Mesenchymal stem cell (in vitro differentiated cells and primary cell): ENCODE measurements around the gene IFI27. TPM values are rescaled to one million over a fixed set of nuclear protein-coding genes. Genes with fewer than 3 reads are reported as not detected.
"Not testable (repeated sequence)": the region's sequence is repeated elsewhere in the genome, so short reads cannot be mapped to it uniquely, and the experiment has no call there.

Experiments
- DNase-seq: peaks from one replicate; pipeline ENCODE4 v3.0.0-alpha.2; 2013
- H2AFZ ChIP-seq: one replicate; pipeline ENCODE4 v1.6.1; 2013; ENCODE audit warnings: low read depth, mild to moderate bottlenecking, control low read depth, inconsistent platforms, low read length, moderate library complexity
- H2AK5ac ChIP-seq: 2 replicates; pipeline ENCODE4 v1.6.1; 2013; ENCODE audit warnings: low read length, moderate library complexity, mild to moderate bottlenecking, inconsistent platforms; ENCODE audit not compliant: severe bottlenecking
- H2BK120ac ChIP-seq: one replicate; pipeline ENCODE4 v1.6.1; 2013; ENCODE audit warnings: low read depth, mild to moderate bottlenecking, inconsistent platforms, low read length, moderate library complexity
- H2BK12ac ChIP-seq, 2 experiments: one replicate each; pipeline ENCODE4 v1.6.1; 2013; ENCODE audit warnings: inconsistent platforms in 2 of 2, low read length in 2 of 2, mild to moderate bottlenecking in 2 of 2, moderate library complexity in 2 of 2, control low read depth in 1 of 2
- H2BK15ac ChIP-seq: one replicate; pipeline ENCODE4 v1.6.1; 2013; ENCODE audit warnings: mild to moderate bottlenecking, low read depth, inconsistent platforms; ENCODE audit not compliant: poor library complexity, severe bottlenecking
- H2BK5ac ChIP-seq: 2 replicates; pipeline ENCODE4 v1.6.1; 2013; ENCODE audit warnings: low read depth, mild to moderate bottlenecking, low read length, control low read depth, inconsistent platforms; ENCODE audit not compliant: poor library complexity, severe bottlenecking
- H3K14ac ChIP-seq, 2 experiments: one replicate each; pipeline ENCODE4 v1.6.1; 2013; ENCODE audit warnings: inconsistent platforms in 2 of 2, low read length in 2 of 2, control low read depth in 1 of 2, mild to moderate bottlenecking in 1 of 2, moderate library complexity in 1 of 2
- H3K18ac ChIP-seq, 2 experiments: one replicate each; pipeline ENCODE4 v1.6.1; 2013; ENCODE audit warnings: inconsistent platforms in 2 of 2, low read length in 2 of 2, control low read depth in 1 of 2, low read depth in 1 of 2, mild to moderate bottlenecking in 1 of 2
- H3K23ac ChIP-seq, 2 experiments: one replicate each; pipeline ENCODE4 v1.6.1; 2013; ENCODE audit warnings: inconsistent platforms in 2 of 2, low read length in 2 of 2, mild to moderate bottlenecking in 2 of 2, moderate library complexity in 2 of 2, control low read depth in 1 of 2
- H3K27ac ChIP-seq: 2 replicates; pipeline ENCODE4 v1.5.1; 2013; ENCODE audit warnings: mild to moderate bottlenecking, moderate library complexity, low read length, control low read depth, inconsistent platforms; ENCODE audit not compliant: poor library complexity, severe bottlenecking
- H3K27me3 ChIP-seq, 2 experiments: 2 replicates each; pipeline versions ENCODE4 v1.6.1 to v1.7.0; 2013; ENCODE audit warnings: low read length in 2 of 2, mild to moderate bottlenecking in 2 of 2, moderate library complexity in 2 of 2, control low read depth in 1 of 2, inconsistent platforms in 1 of 2; ENCODE audit not compliant: control insufficient read depth in 1 of 2, insufficient read depth in 1 of 2
- H3K36me3 ChIP-seq, 2 experiments: 2 replicates each; pipeline versions ENCODE4 v1.6.1 to v1.7.0; 2013; ENCODE audit warnings: low read length in 2 of 2, control low read depth in 1 of 2, inconsistent platforms in 1 of 2, low read depth in 1 of 2, mild to moderate bottlenecking in 1 of 2; ENCODE audit not compliant: insufficient read depth in 2 of 2, control insufficient read depth in 1 of 2
- H3K4ac ChIP-seq, 2 experiments: one replicate each; pipeline ENCODE4 v1.6.1; 2013; ENCODE audit warnings: inconsistent platforms in 2 of 2, low read length in 2 of 2, mild to moderate bottlenecking in 2 of 2, moderate library complexity in 2 of 2, control low read depth in 1 of 2, low read depth in 1 of 2
- H3K4me1 ChIP-seq: 2 replicates; pipeline ENCODE4 v1.6.1; 2013; ENCODE audit warnings: low read depth, low read length, control low read depth; ENCODE audit not compliant: control insufficient read depth, insufficient read depth
- H3K4me2 ChIP-seq: 2 replicates; pipeline ENCODE4 v1.6.1; 2013; ENCODE audit warnings: low read length, mild to moderate bottlenecking, inconsistent platforms; ENCODE audit not compliant: poor library complexity, severe bottlenecking
- H3K4me3 ChIP-seq, 2 experiments: 2 replicates each; pipeline versions ENCODE4 v1.5.1 to v1.7.0; 2013; ENCODE audit warnings: low read length in 2 of 2, mild to moderate bottlenecking in 2 of 2, control low read depth in 1 of 2, low read depth in 1 of 2; ENCODE audit not compliant: insufficient read depth in 1 of 2
- H3K79me1 ChIP-seq: replicated peaks from 2 replicates; pipeline ENCODE4 v1.6.1; 2013; ENCODE audit warnings: mild to moderate bottlenecking, control low read depth, low read length, inconsistent platforms; ENCODE audit not compliant: poor library complexity, severe bottlenecking
- H3K9ac ChIP-seq: 2 replicates; pipeline ENCODE4 v1.7.0; 2013; ENCODE audit warnings: mild to moderate bottlenecking, low read length, moderate library complexity
- H3K9me3 ChIP-seq: 2 replicates; pipeline ENCODE4 v1.7.0; 2013; ENCODE audit warnings: mild to moderate bottlenecking, low read length; ENCODE audit not compliant: control insufficient read depth
- H4K8ac ChIP-seq: one replicate; pipeline ENCODE4 v1.6.1; 2013; ENCODE audit warnings: inconsistent platforms, mild to moderate bottlenecking, low read length, moderate library complexity
- H4K91ac ChIP-seq: one replicate; pipeline ENCODE4 v1.6.1; 2013; ENCODE audit warnings: mild to moderate bottlenecking, low read length, inconsistent platforms
- WGBS: methylation state at CpG from one replicate; pipeline ENCODE4 v1.1.7; 2013; ENCODE audit warnings: mixed read lengths; 5-methylcytosine and 5-hydroxymethylcytosine counted together
- polyA plus RNA-seq, 2 experiments: library from polyadenylated mRNA; stranded (reverse); fragments of 200-250 nt; gene quantifications; one replicate each; pipeline ENCODE4 v1.2.3, GENCODE V29; 2013

The IFI27 gene
- polyA plus RNA-seq (2013, experiment 1 of 2) = 1.2 TPM
- 1.3 TPM for polyA plus RNA-seq (2013, experiment 2 of 2)

DNA sequence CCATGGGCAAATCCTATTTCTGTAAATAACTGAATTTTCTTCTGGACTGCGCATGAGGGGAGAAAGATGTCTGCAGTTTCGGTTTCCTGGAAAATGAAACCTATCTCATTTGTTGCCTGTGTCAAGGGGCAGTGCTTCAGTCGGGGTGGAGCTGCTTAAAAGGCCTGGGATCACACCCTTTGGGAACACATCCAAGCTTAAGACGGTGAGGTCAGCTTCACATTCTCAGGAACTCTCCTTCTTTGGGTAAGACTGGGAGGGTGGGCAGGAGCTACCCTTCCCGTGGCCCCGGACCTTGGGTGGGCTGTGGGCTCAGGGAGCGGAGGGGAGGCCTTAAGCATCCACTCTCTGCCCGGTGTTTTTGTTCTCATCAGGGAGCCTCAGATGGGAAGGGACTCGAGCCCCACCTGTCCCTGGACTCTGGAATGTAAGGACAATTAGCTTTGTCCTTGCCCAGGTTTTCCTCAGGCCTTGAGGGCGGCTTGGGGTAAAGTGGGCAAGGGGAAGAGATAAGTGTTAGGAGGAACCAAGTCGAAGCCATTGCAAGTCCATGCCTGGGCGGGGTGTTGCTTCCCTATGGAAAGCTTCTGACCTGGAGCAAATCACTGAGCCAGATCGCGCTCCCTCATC lies at the start of gene IFI27:
IFI27 (plus strand) TSS at position 185 of the 630 bp plus-strand sequence.
- peak within 1 kb of the TSS; percentile 90 for H3K9ac ChIP-seq
- H2BK15ac ChIP-seq = no peak within 1 kb of the TSS
- H2AFZ ChIP-seq = no peak within 1 kb of the TSS
- H3K4me1 ChIP-seq = no peaks in the 10 kb centered on the region
- no peaks in the 10 kb centered on the region for H3K79me1 ChIP-seq
- no peaks in the 10 kb centered on the region for H3K9me3 ChIP-seq
- H3K27me3 ChIP-seq = peaks cover under 1 to 16% of the 10 kb centered on the region in 2 experiments
- WGBS = 90% methylated on average over 14 of the region's 14 CpGs
- H4K8ac ChIP-seq = no peak within 1 kb of the TSS
- H3K18ac ChIP-seq = no peak within 1 kb of the TSS
- peaks cover 0 to 3% of the 10 kb centered on the region in 2 experiments for H3K36me3 ChIP-seq
- no peak within 1 kb of the TSS for H3K4ac ChIP-seq
- H3K27ac ChIP-seq = no peak within 1 kb of the TSS
- H4K91ac ChIP-seq = no peak within 1 kb of the TSS
- H2BK5ac ChIP-seq = no peak within 1 kb of the TSS
- H3K23ac ChIP-seq = no peak within 1 kb of the TSS
- no peak within 1 kb of the TSS for H2AK5ac ChIP-seq
- no peak within 1 kb of the TSS for H2BK12ac ChIP-seq
- DNase-seq = no peak
- no peak within 1 kb of the TSS for H3K14ac ChIP-seq
- H3K4me3 ChIP-seq = peak within 1 kb of the TSS in 1 of 2 experiments; percentile 78
- H2BK120ac ChIP-seq = no peak within 1 kb of the TSS
- no peak within 1 kb of the TSS for H3K4me2 ChIP-seq

DNA sequence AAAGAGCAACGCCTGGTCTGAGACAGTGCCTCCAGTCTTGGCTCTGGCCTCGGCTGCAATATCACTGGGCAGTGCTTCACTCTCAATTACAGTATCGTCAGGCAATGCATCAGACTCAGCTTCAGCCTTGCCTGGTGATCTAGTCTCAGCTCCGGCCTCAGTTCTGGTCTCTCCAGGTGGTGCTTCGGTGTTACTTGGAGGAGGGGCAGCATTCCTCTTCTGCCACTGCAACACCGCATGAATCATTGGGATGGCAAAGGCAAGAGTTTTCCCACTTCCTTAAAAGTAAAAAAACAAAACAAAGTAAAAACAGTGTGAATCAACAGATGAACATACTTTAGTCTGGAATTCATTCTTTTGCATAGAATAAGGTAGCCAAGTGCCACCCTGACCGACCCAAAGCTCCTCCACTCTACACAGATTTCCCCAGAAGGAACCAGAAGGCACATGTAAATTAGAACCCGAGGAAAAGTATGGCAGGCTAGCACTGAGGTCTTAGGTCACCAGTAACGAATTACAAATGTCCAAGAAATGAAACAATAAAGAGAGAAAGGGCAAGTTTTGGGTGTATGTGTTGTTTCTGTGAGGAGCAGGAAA lies 48.1 kb upstream of the IFI27 start:
- Histone ChIP-seq H3K23ac (no peak overlapping the region), H3K4me1 (peaks cover 18% of the 10 kb centered on the region), H3K36me3 (peaks cover 18 to 60% of the 10 kb centered on the region in 2 experiments), H4K8ac (no peak overlapping the region), H3K79me1 (peaks cover 29% of the 10 kb centered on the region), H3K27ac (peak overlapping the region; percentile 77), H2BK5ac (no peak overlapping the region), H2BK15ac (no peak overlapping the region), H3K9ac (no peak overlapping the region), H2AK5ac (no peak overlapping the region), H2BK12ac (no peak overlapping the region), H3K4ac (no peak overlapping the region), H4K91ac (no peak overlapping the region), H3K18ac (no peak overlapping the region), H3K9me3 (no peaks in the 10 kb centered on the region), H3K4me2 (no peak overlapping the region), H3K14ac (no peak overlapping the region), H2AFZ (no peak overlapping the region), H2BK120ac (no peak overlapping the region), H3K27me3 (no peaks in the 10 kb centered on the region), H3K4me3 (no peak overlapping the region)
- WGBS = 66% methylated on average over 6 of the region's 9 CpGs
- no peak for DNase-seq

DNA sequence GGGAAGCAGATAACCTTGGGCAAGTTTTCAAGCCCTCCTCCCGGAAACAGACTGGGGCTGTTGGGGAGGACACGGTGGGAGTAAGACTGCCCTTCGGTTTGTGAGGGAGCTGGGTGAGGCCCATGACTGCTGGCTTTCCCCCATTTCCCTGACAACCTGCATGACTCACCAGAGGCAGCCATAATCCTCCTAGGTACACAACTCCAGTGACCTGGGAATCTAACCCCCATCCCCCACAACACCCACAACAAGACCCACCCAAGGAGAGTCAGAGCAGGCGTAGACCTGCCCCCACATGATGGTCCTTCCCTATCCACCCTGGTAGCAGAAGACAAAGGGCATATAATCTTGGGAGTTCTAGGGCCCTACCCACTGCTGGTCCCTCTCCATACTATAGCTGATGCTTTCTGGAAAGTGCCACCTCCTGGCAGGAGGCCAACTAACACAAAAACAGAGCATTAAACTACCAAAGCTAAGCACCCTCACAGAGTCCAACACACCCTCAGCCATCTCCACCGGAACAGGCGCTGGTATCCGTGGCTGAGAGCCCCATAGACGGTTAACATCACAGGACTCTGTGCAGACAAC lies 44.4 kb upstream of the IFI27 start:
- H3K4me2 ChIP-seq = peak overlapping the region; percentile 16
- no peak overlapping the region for H3K18ac ChIP-seq
- no peak overlapping the region for H3K23ac ChIP-seq
- H2BK5ac ChIP-seq = no peak overlapping the region
- peaks cover 4 to 26% of the 10 kb centered on the region in 2 experiments for H3K36me3 ChIP-seq
- H3K14ac ChIP-seq = no peak overlapping the region
- peak overlapping the region; percentile 38 for H2AK5ac ChIP-seq
- H3K27ac ChIP-seq = no peak overlapping the region
- no peaks in the 10 kb centered on the region for H3K27me3 ChIP-seq
- H3K4ac ChIP-seq = no peak overlapping the region
- peaks cover 13% of the 10 kb centered on the region for H3K9me3 ChIP-seq
- no peak overlapping the region for H3K9ac ChIP-seq
- no peak overlapping the region for H2BK15ac ChIP-seq
- peaks cover 18% of the 10 kb centered on the region for H3K4me1 ChIP-seq
- no peak overlapping the region for H4K8ac ChIP-seq
- H3K79me1 ChIP-seq = peaks cover 3% of the 10 kb centered on the region
- no peak overlapping the region for H4K91ac ChIP-seq
- H3K4me3 ChIP-seq = no peak overlapping the region
- H2BK12ac ChIP-seq = no peak overlapping the region
- H2AFZ ChIP-seq = no peak overlapping the region
- H2BK120ac ChIP-seq = no peak overlapping the region
- DNase-seq = no peak
- 82% methylated on average over 8 of the region's 8 CpGs for WGBS

DNA sequence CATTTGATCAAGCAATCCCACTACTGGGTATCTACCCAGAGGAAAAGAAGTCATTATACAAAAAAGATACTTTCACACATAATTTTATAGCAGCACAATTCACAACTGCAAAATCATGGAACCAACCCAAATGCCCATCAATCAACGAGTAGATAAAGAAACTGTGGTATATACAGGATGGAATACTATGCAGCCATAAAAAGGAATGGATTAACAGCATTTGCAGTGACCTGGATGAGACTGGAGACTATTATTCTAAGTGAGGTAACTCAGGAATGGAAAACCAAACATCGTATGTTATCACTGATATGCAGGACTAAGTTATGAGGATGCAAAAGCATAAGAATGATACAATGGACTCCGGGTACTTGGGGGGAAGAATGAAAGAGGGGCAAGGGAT lies 38.5 kb upstream of the IFI27 start:
- H2BK12ac ChIP-seq, H3K9ac ChIP-seq, H3K14ac ChIP-seq, DNase-seq, H3K4me2 ChIP-seq, H2BK5ac ChIP-seq, H2BK120ac ChIP-seq, H2AK5ac ChIP-seq, H4K8ac ChIP-seq, H2BK15ac ChIP-seq, H3K18ac ChIP-seq, H3K27me3 ChIP-seq, H2AFZ ChIP-seq, H3K27ac ChIP-seq, H3K4me3 ChIP-seq, H3K79me1 ChIP-seq, H3K4me1 ChIP-seq, H4K91ac ChIP-seq, H3K4ac ChIP-seq, H3K23ac ChIP-seq: not testable (repeated sequence)
- H3K9me3 ChIP-seq = peaks cover 35% of the 10 kb centered on the region
- peaks cover under 1 to 36% of the 10 kb centered on the region in 2 experiments for H3K36me3 ChIP-seq
- 100% methylated on average over 3 of the region's 3 CpGs for WGBS
